Measurements from ENCODE around the gene HSPA12A.

HSPA12A gene

GRCh38 chr10:116777006-116777405 is 34.6 kb upstream of the HSPA12A start:
- Histone ChIP-seq H2BK12ac (ENCODE audit: low read length) (no peak overlapping the region), H2AK5ac (ENCODE audit: low read length) (no peak overlapping the region), H3K9me3 (ENCODE audit: insufficient read depth, low read depth, low read length) (no peaks in the 10 kb centered on the region), H2BK120ac (ENCODE audit: insufficient read depth, low read length, poor library complexity) (no peak overlapping the region), H4K8ac (ENCODE audit: low read depth, low read length) (no peak overlapping the region), H4K12ac (ENCODE audit: low read depth, low read length) (no peak overlapping the region), H3K9ac (ENCODE audit: low read length) (no peak overlapping the region), H3K79me1 (ENCODE audit: low read length) (no peaks in the 10 kb centered on the region), H3K79me2 (ENCODE audit: control insufficient read depth, insufficient read depth, low read length, poor library complexity) (no peaks in the 10 kb centered on the region), H3K27me3 (ENCODE audit: insufficient read depth, low read length) (no peaks in the 10 kb centered on the region), H3K18ac (ENCODE audit: low read length) (no peak overlapping the region), H3K4me2 (ENCODE audit: low read length) (no peak overlapping the region), H3K4ac (ENCODE audit: low read depth, low read length) (no peak overlapping the region), H3K4me1 (ENCODE audit: control insufficient read depth in 1 of 2, insufficient read depth in 2 of 2, low read length in 2 of 2) (peaks cover 0 to 4% of the 10 kb centered on the region in 2 experiments), H3K14ac (ENCODE audit: low read length) (no peak overlapping the region), H3K23ac (ENCODE audit: low read length) (no peak overlapping the region), H2AFZ (ENCODE audit: insufficient read depth, low read length, poor library complexity) (no peak overlapping the region), H3K36me3 (ENCODE audit: control insufficient read depth in 1 of 2, insufficient read depth in 2 of 2, low read length in 2 of 2) (no peaks in the 10 kb centered on the region), H3K27ac (ENCODE audit: low read depth, low read length) (no peak overlapping the region), H2BK5ac (ENCODE audit: low read depth, low read length, poor library complexity) (no peak overlapping the region), H3K4me3 (ENCODE audit: low read depth, low read length) (no peak overlapping the region), H4K91ac (ENCODE audit: low read depth, low read length) (no peak overlapping the region)
- no peak for DNase-seq
- WGBS (ENCODE audit: extremely low coverage, insufficient coverage, insufficient read length), result no CpG with 5 or more reads among the region's 8 CpGs

- H3K79me2 ChIP-seq (ENCODE audit: control insufficient read depth, insufficient read depth, low read length, poor library complexity), result no peaks in the 10 kb centered on the region
- no peak overlapping the region for H2AFZ ChIP-seq (ENCODE audit: insufficient read depth, low read length, poor library complexity)
- H2BK12ac ChIP-seq (ENCODE audit: low read length), result no peak overlapping the region
- H3K27ac ChIP-seq (ENCODE audit: low read depth, low read length), result no peak overlapping the region
- H4K8ac ChIP-seq (ENCODE audit: low read depth, low read length), result no peak overlapping the region
- no peak overlapping the region for H3K4me3 ChIP-seq (ENCODE audit: low read depth, low read length)
- H3K4ac ChIP-seq (ENCODE audit: low read depth, low read length), result no peak overlapping the region
- H3K4me1 ChIP-seq (ENCODE audit: control insufficient read depth in 1 of 2, insufficient read depth in 2 of 2, low read length in 2 of 2), result peaks cover 7 to 13% of the 10 kb centered on the region in 2 experiments
- no peak overlapping the region for H2BK5ac ChIP-seq (ENCODE audit: low read depth, low read length, poor library complexity)
- H3K36me3 ChIP-seq (ENCODE audit: control insufficient read depth in 1 of 2, insufficient read depth in 2 of 2, low read length in 2 of 2), result no peaks in the 10 kb centered on the region
- no peak overlapping the region for H3K23ac ChIP-seq (ENCODE audit: low read length)
- no peak overlapping the region for H3K18ac ChIP-seq (ENCODE audit: low read length)
- no peak overlapping the region for H2BK120ac ChIP-seq (ENCODE audit: insufficient read depth, low read length, poor library complexity)
- no peak overlapping the region for H3K14ac ChIP-seq (ENCODE audit: low read length)
- WGBS (ENCODE audit: extremely low coverage, insufficient coverage, insufficient read length), result no CpG with 5 or more reads among the region's 15 CpGs
- no peak overlapping the region for H3K9ac ChIP-seq (ENCODE audit: low read length)
- H3K27me3 ChIP-seq (ENCODE audit: insufficient read depth, low read length), result no peaks in the 10 kb centered on the region
- no peaks in the 10 kb centered on the region for H3K9me3 ChIP-seq (ENCODE audit: insufficient read depth, low read depth, low read length)
- no peak overlapping the region for H4K12ac ChIP-seq (ENCODE audit: low read depth, low read length)
- H4K91ac ChIP-seq (ENCODE audit: low read depth, low read length), result no peak overlapping the region
- no peak overlapping the region for H2AK5ac ChIP-seq (ENCODE audit: low read length)
- no peak for DNase-seq
- peaks cover 2% of the 10 kb centered on the region for H3K79me1 ChIP-seq (ENCODE audit: low read length)
- H3K4me2 ChIP-seq (ENCODE audit: low read length), result no peak overlapping the region
These were observed 33.4 kb upstream of the HSPA12A start for GRCh38 chr10:116775488-116776400.

- H4K12ac ChIP-seq (ENCODE audit: low read depth, low read length), result no peak overlapping the region
- no peaks in the 10 kb centered on the region for H3K27me3 ChIP-seq (ENCODE audit: insufficient read depth, low read length)
- no peak overlapping the region for H2BK12ac ChIP-seq (ENCODE audit: low read length)
- no peak overlapping the region for H4K8ac ChIP-seq (ENCODE audit: low read depth, low read length)
- no peak overlapping the region for H2AFZ ChIP-seq (ENCODE audit: insufficient read depth, low read length, poor library complexity)
- no CpG with 5 or more reads among the region's 6 CpGs for WGBS (ENCODE audit: extremely low coverage, insufficient coverage, insufficient read length)
- no peak overlapping the region for H3K18ac ChIP-seq (ENCODE audit: low read length)
- H3K23ac ChIP-seq (ENCODE audit: low read length), result no peak overlapping the region
- H3K79me1 ChIP-seq (ENCODE audit: low read length), result peaks cover 2% of the 10 kb centered on the region
- no peak for DNase-seq
- no peak overlapping the region for H2BK120ac ChIP-seq (ENCODE audit: insufficient read depth, low read length, poor library complexity)
- no peak overlapping the region for H3K4me3 ChIP-seq (ENCODE audit: low read depth, low read length)
- no peaks in the 10 kb centered on the region for H3K9me3 ChIP-seq (ENCODE audit: insufficient read depth, low read depth, low read length)
- no peaks in the 10 kb centered on the region for H3K79me2 ChIP-seq (ENCODE audit: control insufficient read depth, insufficient read depth, low read length, poor library complexity)
- no peak overlapping the region for H3K27ac ChIP-seq (ENCODE audit: low read depth, low read length)
- H2BK5ac ChIP-seq (ENCODE audit: low read depth, low read length, poor library complexity), result no peak overlapping the region
- H3K4ac ChIP-seq (ENCODE audit: low read depth, low read length), result no peak overlapping the region
- no peak overlapping the region for H3K9ac ChIP-seq (ENCODE audit: low read length)
- no peak overlapping the region for H3K14ac ChIP-seq (ENCODE audit: low read length)
- peaks cover 7 to 15% of the 10 kb centered on the region in 2 experiments for H3K4me1 ChIP-seq (ENCODE audit: control insufficient read depth in 1 of 2, insufficient read depth in 2 of 2, low read length in 2 of 2)
- H4K91ac ChIP-seq (ENCODE audit: low read depth, low read length), result no peak overlapping the region
- no peak overlapping the region for H3K4me2 ChIP-seq (ENCODE audit: low read length)
- no peaks in the 10 kb centered on the region for H3K36me3 ChIP-seq (ENCODE audit: control insufficient read depth in 1 of 2, insufficient read depth in 2 of 2, low read length in 2 of 2)
- H2AK5ac ChIP-seq (ENCODE audit: low read length), result no peak overlapping the region
These were observed 32.4 kb upstream of the HSPA12A start for GRCh38 chr10:116774728-116775151.

- Histone ChIP-seq H4K91ac (ENCODE audit: low read depth, low read length) (no peak overlapping the region), H4K8ac (ENCODE audit: low read depth, low read length) (no peak overlapping the region), H3K27me3 (ENCODE audit: insufficient read depth, low read length) (no peaks in the 10 kb centered on the region), H2AK5ac (ENCODE audit: low read length) (no peak overlapping the region), H3K4me3 (ENCODE audit: low read depth, low read length) (no peak overlapping the region), H2BK12ac (ENCODE audit: low read length) (no peak overlapping the region), H2AFZ (ENCODE audit: insufficient read depth, low read length, poor library complexity) (no peak overlapping the region), H3K4ac (ENCODE audit: low read depth, low read length) (no peak overlapping the region), H3K79me1 (ENCODE audit: low read length) (peaks cover 2% of the 10 kb centered on the region), H4K12ac (ENCODE audit: low read depth, low read length) (no peak overlapping the region), H3K79me2 (ENCODE audit: control insufficient read depth, insufficient read depth, low read length, poor library complexity) (no peaks in the 10 kb centered on the region), H3K18ac (ENCODE audit: low read length) (no peak overlapping the region), H3K27ac (ENCODE audit: low read depth, low read length) (no peak overlapping the region), H3K14ac (ENCODE audit: low read length) (no peak overlapping the region), H3K4me2 (ENCODE audit: low read length) (no peak overlapping the region), H3K9me3 (ENCODE audit: insufficient read depth, low read depth, low read length) (no peaks in the 10 kb centered on the region), H2BK5ac (ENCODE audit: low read depth, low read length, poor library complexity) (no peak overlapping the region), H3K9ac (ENCODE audit: low read length) (no peak overlapping the region), H3K36me3 (ENCODE audit: control insufficient read depth in 1 of 2, insufficient read depth in 2 of 2, low read length in 2 of 2) (no peaks in the 10 kb centered on the region), H2BK120ac (ENCODE audit: insufficient read depth, low read length, poor library complexity) (no peak overlapping the region), H3K4me1 (ENCODE audit: control insufficient read depth in 1 of 2, insufficient read depth in 2 of 2, low read length in 2 of 2) (peaks cover 7 to 15% of the 10 kb centered on the region in 2 experiments), H3K23ac (ENCODE audit: low read length) (no peak overlapping the region)
- DNase-seq, result peak in 1 of 2 donors; percentile 8
- no CpG with 5 or more reads among the region's 7 CpGs for WGBS (ENCODE audit: extremely low coverage, insufficient coverage, insufficient read length)
These were observed 30.7 kb upstream of the HSPA12A start for GRCh38 chr10:116772909-116773705.
